H9 (cell line): ENCODE measurements around the gene INTS7. TPM values are rescaled to one million over a fixed set of nuclear protein-coding genes. Genes with fewer than 3 reads are reported as not detected.

Experiments used
- DNase-seq: peaks from one replicate; pipeline ENCODE4 v3.0.0-alpha.2; 2017
- H2AFZ ChIP-seq: one replicate; pipeline ENCODE4 v1.6.1; 2013; ENCODE audit warnings: mild to moderate bottlenecking, low read length, control low read depth, moderate library complexity
- H2AK5ac ChIP-seq: 2 replicates; pipeline ENCODE4 v1.6.1; 2013; ENCODE audit warnings: low read length, control low read depth, mixed read lengths; ENCODE audit not compliant: insufficient read length
- H2BK120ac ChIP-seq: one replicate; pipeline ENCODE4 v1.6.1; 2013; ENCODE audit warnings: low read depth, mild to moderate bottlenecking, low read length, control low read depth, inconsistent platforms; ENCODE audit not compliant: poor library complexity, severe bottlenecking
- H2BK12ac ChIP-seq: 2 replicates; pipeline ENCODE4 v1.6.1; 2013; ENCODE audit warnings: low read length, control low read depth, mixed read lengths, low read depth; ENCODE audit not compliant: insufficient read length
- H2BK15ac ChIP-seq: 2 replicates; pipeline ENCODE4 v1.6.1; 2013; ENCODE audit warnings: low read depth, low read length, control low read depth
- H2BK20ac ChIP-seq: one replicate; pipeline ENCODE4 v1.6.1; 2013; ENCODE audit warnings: low read depth, mild to moderate bottlenecking, low read length, control low read depth, inconsistent platforms; ENCODE audit not compliant: poor library complexity, severe bottlenecking
- H2BK5ac ChIP-seq: 2 replicates; pipeline ENCODE4 v1.6.1; 2013; ENCODE audit warnings: low read length, control low read depth, mixed read lengths; ENCODE audit not compliant: insufficient read length
- H3K14ac ChIP-seq: 2 replicates; pipeline ENCODE4 v1.6.1; 2013; ENCODE audit warnings: low read length, control low read depth; ENCODE audit not compliant: insufficient read depth
- H3K18ac ChIP-seq: 2 replicates; pipeline ENCODE4 v1.6.1; 2013; ENCODE audit warnings: low read depth, mild to moderate bottlenecking, mixed read lengths, low read length, control low read depth; ENCODE audit not compliant: insufficient read length
- H3K23ac ChIP-seq: 2 replicates; pipeline ENCODE4 v1.6.1; 2013; ENCODE audit warnings: low read length, control low read depth, mixed read lengths, low read depth; ENCODE audit not compliant: insufficient read length
- H3K23me2 ChIP-seq: 2 replicates; pipeline ENCODE4 v1.6.1; 2013; ENCODE audit warnings: low read depth, mild to moderate bottlenecking, mixed read lengths, low read length, control low read depth; ENCODE audit not compliant: insufficient read length, poor library complexity, severe bottlenecking
- H3K27ac ChIP-seq: 2 replicates; pipeline ENCODE4 v1.5.1; 2013; ENCODE audit warnings: low read length, control low read depth, mixed read lengths, low read depth; ENCODE audit not compliant: insufficient read length
- H3K27me3 ChIP-seq: 2 replicates; pipeline ENCODE4 v1.6.1; 2013; ENCODE audit warnings: low read length, control low read depth, inconsistent platforms; ENCODE audit not compliant: insufficient read depth
- H3K4ac ChIP-seq: 2 replicates; pipeline ENCODE4 v1.6.1; 2013; ENCODE audit warnings: low read depth, mild to moderate bottlenecking, control low read depth, inconsistent platforms, low read length, moderate library complexity
- H3K4me1 ChIP-seq: 2 replicates; pipeline ENCODE4 v1.6.1; 2013; ENCODE audit warnings: low read length, control low read depth, inconsistent platforms; ENCODE audit not compliant: insufficient read depth
- H3K4me2 ChIP-seq: 2 replicates; pipeline ENCODE4 v1.6.1; 2013; ENCODE audit warnings: low read length, control low read depth, mixed read lengths; ENCODE audit not compliant: insufficient read length, insufficient read depth
- H3K56ac ChIP-seq: 2 replicates; pipeline ENCODE4 v1.6.1; 2013; ENCODE audit warnings: low read depth, mild to moderate bottlenecking, mixed read lengths, low read length, control low read depth; ENCODE audit not compliant: insufficient read length
- H3K79me1 ChIP-seq: 2 replicates; pipeline ENCODE4 v1.6.1; 2013; ENCODE audit warnings: low read depth, mild to moderate bottlenecking, moderate library complexity, low read length, control low read depth, inconsistent platforms; ENCODE audit not compliant: insufficient read depth, poor library complexity, severe bottlenecking
- H3K79me2 ChIP-seq: 2 replicates; pipeline ENCODE4 v1.6.1; 2013; ENCODE audit warnings: low read length, control low read depth, inconsistent platforms; ENCODE audit not compliant: insufficient read depth
- H3K9ac ChIP-seq: 2 replicates; pipeline ENCODE4 v1.6.1; 2013; ENCODE audit warnings: low read length, control low read depth, mixed read lengths; ENCODE audit not compliant: insufficient read length; ENCODE audit errors: extremely low read depth
- H3K9me3 ChIP-seq: one replicate; pipeline ENCODE4 v1.6.1; 2013; ENCODE audit warnings: low read depth, low read length, inconsistent platforms; ENCODE audit not compliant: control insufficient read depth
- H3T11ph ChIP-seq: one replicate; pipeline ENCODE4 v1.6.1; 2013; ENCODE audit warnings: mild to moderate bottlenecking, low read length, control low read depth, inconsistent platforms
- H4K20me1 ChIP-seq: one replicate; pipeline ENCODE4 v1.6.1; 2013; ENCODE audit not compliant: control insufficient read depth, insufficient read length, insufficient read depth
- H4K5ac ChIP-seq: 2 replicates; pipeline ENCODE4 v1.6.1; 2013; ENCODE audit warnings: low read depth, mild to moderate bottlenecking, mixed read lengths, low read length, control low read depth; ENCODE audit not compliant: insufficient read length
- H4K8ac ChIP-seq: replicated peaks from 2 replicates; pipeline ENCODE4 v1.6.1; 2013; ENCODE audit warnings: low read length, control low read depth, mixed read lengths, low read depth; ENCODE audit not compliant: insufficient read length
- H4K91ac ChIP-seq: 2 replicates; pipeline ENCODE4 v1.6.1; 2013; ENCODE audit warnings: low read depth, mild to moderate bottlenecking, moderate library complexity, mixed read lengths, low read length, control low read depth; ENCODE audit not compliant: insufficient read length
- H3K27ac Mint-ChIP-seq, 3 experiments: 2 replicates in 2 of 3; 3 replicates in 1 of 3; pipeline ENCODE4 v1.8.0; 2020 to 2021; ENCODE audit warnings: mixed read lengths in 3 of 3, mild to moderate bottlenecking in 1 of 3, moderate library complexity in 1 of 3
- H3K27me3 Mint-ChIP-seq: 2 replicates; pipeline ENCODE4 v1.8.0; 2021; ENCODE audit warnings: low read depth, mild to moderate bottlenecking, moderate library complexity, mixed read lengths
- H3K36me3 Mint-ChIP-seq, 3 experiments: 2 replicates in 2 of 3; 3 replicates in 1 of 3; pipeline ENCODE4 v1.8.0; 2020 to 2021; ENCODE audit warnings: low read depth in 3 of 3, mixed read lengths in 3 of 3; ENCODE audit not compliant: insufficient read depth in 1 of 3
- H3K4me1 Mint-ChIP-seq, 2 experiments: 2 replicates each; pipeline ENCODE4 v1.8.0; 2020; ENCODE audit warnings: mixed read lengths in 2 of 2
- H3K4me3 Mint-ChIP-seq, 2 experiments: 2 replicates in 1 of 2; 3 replicates in 1 of 2; pipeline ENCODE4 v1.8.0; 2020 to 2021; ENCODE audit warnings: mild to moderate bottlenecking in 2 of 2, mixed read lengths in 2 of 2, moderate library complexity in 1 of 2
- H3K9me3 Mint-ChIP-seq, 2 experiments: 2 replicates in 1 of 2; 3 replicates in 1 of 2; pipeline ENCODE4 v1.8.0; 2020; ENCODE audit warnings: mild to moderate bottlenecking in 2 of 2, mixed read lengths in 2 of 2, moderate library complexity in 1 of 2
- WGBS: extraction: QIAGEN DNeasy Blood & Tissue Kit; methylation state at CpG from one replicate; pipeline ENCODE4 v1.1.7; 2013; ENCODE audit warnings: missing lambda C conversion rate, low lambda C conversion rate, mixed read lengths; ENCODE audit not compliant: insufficient read length; ENCODE audit errors: extremely low coverage; 5-methylcytosine and 5-hydroxymethylcytosine counted together
- total RNA-seq: library from RNA; stranded (reverse); gene quantifications from 2 replicates; pipeline ENCODE4 v1.2.1, GENCODE V29; 2021
- TF ChIP-seq, protein P1 (sequence below): fragments of 200-600 bp; sonication (generic); conservative IDR thresholded peaks from 3 replicates; pipeline ENCODE4 v1.8.0; 2021; ENCODE audit warnings: antibody characterized with exemption, mild to moderate bottlenecking

The INTS7 gene
- total RNA-seq, 1 experiment from 2014 or later, result 32.3 TPM

DNA sequence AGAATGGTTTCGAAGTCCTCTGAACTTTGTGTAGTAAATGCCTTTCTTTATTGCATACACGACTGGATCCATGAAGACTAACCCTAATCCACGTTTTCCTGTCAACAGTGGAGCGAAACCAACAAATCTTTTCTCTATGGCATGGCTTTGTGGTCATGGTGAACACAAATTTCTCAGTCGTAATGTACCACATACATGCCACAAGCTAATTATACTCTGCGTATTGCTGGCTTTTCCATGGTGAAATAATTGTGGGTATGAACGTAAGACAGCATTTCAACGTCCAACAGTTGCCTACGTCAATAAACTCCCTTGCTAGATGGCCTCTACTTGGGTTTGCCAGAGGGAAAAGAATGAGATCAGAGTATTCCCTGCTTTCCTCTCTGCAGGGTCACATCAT, 27.5 kb downstream of the INTS7 start:
- no peak overlapping the region for H3K23ac ChIP-seq
- H2BK12ac ChIP-seq, result no peak overlapping the region
- no peaks in the 10 kb centered on the region for H4K20me1 ChIP-seq
- H3K27ac ChIP-seq, result no peak overlapping the region
- H3K4me1 Mint-ChIP-seq, result peaks cover 4 to 10% of the 10 kb centered on the region in 2 experiments
- H3K14ac ChIP-seq, result no peak overlapping the region
- H3K18ac ChIP-seq, result no peak overlapping the region
- H3K79me2 ChIP-seq, result no peaks in the 10 kb centered on the region
- H2AFZ ChIP-seq, result no peak overlapping the region
- no peak overlapping the region for H3K4ac ChIP-seq
- no peak overlapping the region for H3K4me2 ChIP-seq
- no peak overlapping the region for H3K27ac Mint-ChIP-seq
- no peak overlapping the region for H2AK5ac ChIP-seq
- H3K79me1 ChIP-seq, result no peaks in the 10 kb centered on the region
- no peaks in the 10 kb centered on the region for H3K9me3 ChIP-seq
- no peak for DNase-seq
- no peak overlapping the region for H2BK120ac ChIP-seq
- TF ChIP-seq, protein P1, sequence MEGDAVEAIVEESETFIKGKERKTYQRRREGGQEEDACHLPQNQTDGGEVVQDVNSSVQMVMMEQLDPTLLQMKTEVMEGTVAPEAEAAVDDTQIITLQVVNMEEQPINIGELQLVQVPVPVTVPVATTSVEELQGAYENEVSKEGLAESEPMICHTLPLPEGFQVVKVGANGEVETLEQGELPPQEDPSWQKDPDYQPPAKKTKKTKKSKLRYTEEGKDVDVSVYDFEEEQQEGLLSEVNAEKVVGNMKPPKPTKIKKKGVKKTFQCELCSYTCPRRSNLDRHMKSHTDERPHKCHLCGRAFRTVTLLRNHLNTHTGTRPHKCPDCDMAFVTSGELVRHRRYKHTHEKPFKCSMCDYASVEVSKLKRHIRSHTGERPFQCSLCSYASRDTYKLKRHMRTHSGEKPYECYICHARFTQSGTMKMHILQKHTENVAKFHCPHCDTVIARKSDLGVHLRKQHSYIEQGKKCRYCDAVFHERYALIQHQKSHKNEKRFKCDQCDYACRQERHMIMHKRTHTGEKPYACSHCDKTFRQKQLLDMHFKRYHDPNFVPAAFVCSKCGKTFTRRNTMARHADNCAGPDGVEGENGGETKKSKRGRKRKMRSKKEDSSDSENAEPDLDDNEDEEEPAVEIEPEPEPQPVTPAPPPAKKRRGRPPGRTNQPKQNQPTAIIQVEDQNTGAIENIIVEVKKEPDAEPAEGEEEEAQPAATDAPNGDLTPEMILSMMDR, result no peak
- peaks cover 0 to 14% (median 5%) of the 10 kb centered on the region in 3 experiments; a peak in 5 of 7 replicates for H3K36me3 Mint-ChIP-seq
- no peak overlapping the region for H2BK20ac ChIP-seq
- no peak overlapping the region for H3K56ac ChIP-seq
- H4K5ac ChIP-seq, result no peak overlapping the region
- H3K27me3 Mint-ChIP-seq, result no peaks in the 10 kb centered on the region
- H4K91ac ChIP-seq, result no peak overlapping the region
- H3K4me3 Mint-ChIP-seq, result no peak overlapping the region
- H3T11ph ChIP-seq, result no peak overlapping the region
- H2BK15ac ChIP-seq, result no peak overlapping the region
- no peaks in the 10 kb centered on the region for H3K23me2 ChIP-seq
- no peaks in the 10 kb centered on the region for H3K4me1 ChIP-seq
- no peak overlapping the region for H3K9ac ChIP-seq
- no peak overlapping the region for H4K8ac ChIP-seq
- H3K27me3 ChIP-seq, result no peaks in the 10 kb centered on the region
- no peak overlapping the region for H2BK5ac ChIP-seq
- no peaks in the 10 kb centered on the region for H3K9me3 Mint-ChIP-seq
- no CpG with 5 or more reads among the region's 9 CpGs for WGBS
